ENCODE data around the gene GNAT2. TPM values are rescaled to one million over a fixed set of nuclear protein-coding genes. Genes with fewer than 3 reads are reported as not detected.

Gene GNAT2
- total and polyA plus RNA-seq, 10 of the 15 experiments (the other 5 are each of a cell fraction or from before 2014, with no cell fraction given), result 0.08 to 1.3 (median 0.41) TPM

GRCh38 chr1:109629372-109630030 lies 10.1 kb upstream of the GNAT2 start (continued):
- no peak for TF ChIP-seq POLR2A (IDR thresholded peaks at IDR 0.05; ENCODE audit: low read depth, low read length)

DNA sequence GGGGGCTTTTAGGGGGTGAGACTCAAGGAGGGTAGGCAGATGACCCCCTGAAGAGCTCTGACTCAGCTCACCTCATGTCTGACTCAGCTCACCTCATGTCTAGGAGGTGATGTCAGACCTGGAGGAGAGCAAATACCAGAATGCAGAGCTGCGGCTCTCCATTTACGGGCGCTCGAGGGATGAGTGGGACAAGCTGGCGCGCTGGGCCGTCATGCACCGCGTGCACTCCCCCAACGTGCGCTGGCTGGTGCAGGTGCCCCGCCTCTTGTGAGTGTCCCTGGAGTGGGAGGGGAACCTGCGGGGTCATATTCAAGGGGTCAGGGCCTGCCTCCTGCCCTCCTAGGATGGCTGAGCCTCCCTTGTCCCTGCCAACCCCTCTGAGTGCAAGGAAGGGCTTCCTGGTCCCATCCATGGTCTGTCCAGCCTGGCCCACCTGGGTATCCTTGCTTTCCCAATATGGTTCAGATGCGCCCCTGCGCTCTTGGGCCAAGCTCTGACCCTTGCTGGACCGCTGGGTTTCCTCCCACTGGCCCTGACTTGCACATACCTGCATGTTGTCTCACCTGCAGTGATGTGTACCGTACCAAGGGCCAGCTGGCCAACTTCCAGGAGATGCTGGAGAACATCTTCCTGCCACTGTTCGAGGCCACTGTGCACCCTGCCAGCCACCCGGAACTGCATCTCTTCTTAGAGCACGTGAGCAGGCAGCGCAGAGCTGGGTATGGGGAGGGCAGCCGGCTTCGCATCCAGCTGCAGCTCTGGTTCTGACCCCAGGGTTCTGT lies 9.3 kb upstream of the GNAT2 start:
- no peak overlapping the region for H3K9ac ChIP-seq (ENCODE audit: control insufficient read depth, insufficient read depth, low read length)
- peaks cover 8 to 29% of the 10 kb centered on the region in 2 experiments; a peak in 3 of 4 replicates for H3K36me3 ChIP-seq (ENCODE audit: control insufficient read depth in 2 of 2, insufficient read depth in 2 of 2, low read length in 1 of 2)
- POLR2A ChIA-PET, result interaction anchor here (1.5 kb wide), 1 partner anchor 83 kb away, joined by 5 read pairs; no protein-coding TSS in a partner anchor
- no peaks in the 10 kb centered on the region for H3K9me3 ChIP-seq (replicated peaks; ENCODE audit: control insufficient read depth, insufficient read depth, low read length)
- CTCF ChIA-PET, result interaction anchor here (0.6 to 6.3 kb wide), 5 partner anchors 9 to 83 kb away, joined by 3 to 75 read pairs (median 30); partner anchors contain the start of genes AMPD2, GNAI3 and GNAT2
- H3K79me2 ChIP-seq (ENCODE audit: control insufficient read depth, insufficient read depth, low read length), result peaks cover 10% of the 10 kb centered on the region
- H3K27ac ChIP-seq (ENCODE audit: control insufficient read depth, insufficient read depth), result no peak overlapping the region
- in situ Hi-C loops (cut with MboI) (no loop called here), intact Hi-C loops (cut with micrococcal nuclease; ENCODE audit: unreplicated experiment) (no loop called here)
- H3K27me3 ChIP-seq (replicated peaks in 1 of 2; ENCODE audit: control insufficient read depth in 2 of 2, insufficient read depth in 2 of 2, low read length in 1 of 2), result no peaks in the 10 kb centered on the region
- H4K20me1 ChIP-seq (ENCODE audit: control insufficient read depth, insufficient read depth), result no peaks in the 10 kb centered on the region
- peaks cover 10% of the 10 kb centered on the region for H3K4me1 ChIP-seq (ENCODE audit: control insufficient read depth, insufficient read depth, low read length)
- RAD21 ChIA-PET (ENCODE audit: unreplicated experiment), result interaction anchor here (2.6 to 4.3 kb wide), 2 partner anchors 11 to 83 kb away, joined by 15 to 59 read pairs; no protein-coding TSS in a partner anchor
- H2AFZ ChIP-seq (ENCODE audit: control insufficient read depth, low read depth, low read length), result no peak overlapping the region
- H3K4me2 ChIP-seq (ENCODE audit: control insufficient read depth, insufficient read depth), result no peak overlapping the region
- BruUV-seq (replicated peaks), result no TSS peak
- WGBS (ENCODE audit: insufficient coverage, insufficient replicate concordance, low lambda C conversion rate, missing lambda C conversion rate), result 89% methylated on average over 23 of the region's 23 CpGs
- no peak for ATAC-seq
- SMC1A ChIA-PET (ENCODE audit: uncharacterized antibody, unreplicated experiment), result interaction anchor here (1.4 to 5.4 kb wide), 3 partner anchors 15 to 83 kb away, joined by 3 to 36 read pairs (median 5); no protein-coding TSS in a partner anchor
- no peak overlapping the region for H3K4me3 ChIP-seq
- TF ChIP-seq RUNX3 (IDR thresholded peaks at IDR 0.05; ENCODE audit: low read length), result no peak
- no peak for TF ChIP-seq ATF7 (IDR thresholded peaks at IDR 0.05; ENCODE audit: low read depth)
- TF ChIP-seq NR2C1 (IDR thresholded peaks at IDR 0.05), result no peak
- no peak for TF ChIP-seq PAX8 (IDR thresholded peaks at IDR 0.05)
- no peak for TF ChIP-seq ZNF384 (IDR thresholded peaks at IDR 0.05; ENCODE audit: borderline replicate concordance, low read depth, low read length)
- TF ChIP-seq STAT3 (IDR thresholded peaks at IDR 0.05; ENCODE audit: low read depth, low read length), result no peak
- TF ChIP-seq, protein P1, sequence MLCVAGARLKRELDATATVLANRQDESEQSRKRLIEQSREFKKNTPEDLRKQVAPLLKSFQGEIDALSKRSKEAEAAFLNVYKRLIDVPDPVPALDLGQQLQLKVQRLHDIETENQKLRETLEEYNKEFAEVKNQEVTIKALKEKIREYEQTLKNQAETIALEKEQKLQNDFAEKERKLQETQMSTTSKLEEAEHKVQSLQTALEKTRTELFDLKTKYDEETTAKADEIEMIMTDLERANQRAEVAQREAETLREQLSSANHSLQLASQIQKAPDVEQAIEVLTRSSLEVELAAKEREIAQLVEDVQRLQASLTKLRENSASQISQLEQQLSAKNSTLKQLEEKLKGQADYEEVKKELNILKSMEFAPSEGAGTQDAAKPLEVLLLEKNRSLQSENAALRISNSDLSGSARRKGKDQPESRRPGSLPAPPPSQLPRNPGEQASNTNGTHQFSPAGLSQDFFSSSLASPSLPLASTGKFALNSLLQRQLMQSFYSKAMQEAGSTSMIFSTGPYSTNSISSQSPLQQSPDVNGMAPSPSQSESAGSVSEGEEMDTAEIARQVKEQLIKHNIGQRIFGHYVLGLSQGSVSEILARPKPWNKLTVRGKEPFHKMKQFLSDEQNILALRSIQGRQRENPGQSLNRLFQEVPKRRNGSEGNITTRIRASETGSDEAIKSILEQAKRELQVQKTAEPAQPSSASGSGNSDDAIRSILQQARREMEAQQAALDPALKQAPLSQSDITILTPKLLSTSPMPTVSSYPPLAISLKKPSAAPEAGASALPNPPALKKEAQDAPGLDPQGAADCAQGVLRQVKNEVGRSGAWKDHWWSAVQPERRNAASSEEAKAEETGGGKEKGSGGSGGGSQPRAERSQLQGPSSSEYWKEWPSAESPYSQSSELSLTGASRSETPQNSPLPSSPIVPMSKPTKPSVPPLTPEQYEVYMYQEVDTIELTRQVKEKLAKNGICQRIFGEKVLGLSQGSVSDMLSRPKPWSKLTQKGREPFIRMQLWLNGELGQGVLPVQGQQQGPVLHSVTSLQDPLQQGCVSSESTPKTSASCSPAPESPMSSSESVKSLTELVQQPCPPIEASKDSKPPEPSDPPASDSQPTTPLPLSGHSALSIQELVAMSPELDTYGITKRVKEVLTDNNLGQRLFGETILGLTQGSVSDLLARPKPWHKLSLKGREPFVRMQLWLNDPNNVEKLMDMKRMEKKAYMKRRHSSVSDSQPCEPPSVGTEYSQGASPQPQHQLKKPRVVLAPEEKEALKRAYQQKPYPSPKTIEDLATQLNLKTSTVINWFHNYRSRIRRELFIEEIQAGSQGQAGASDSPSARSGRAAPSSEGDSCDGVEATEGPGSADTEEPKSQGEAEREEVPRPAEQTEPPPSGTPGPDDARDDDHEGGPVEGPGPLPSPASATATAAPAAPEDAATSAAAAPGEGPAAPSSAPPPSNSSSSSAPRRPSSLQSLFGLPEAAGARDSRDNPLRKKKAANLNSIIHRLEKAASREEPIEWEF (IDR thresholded peaks at IDR 0.05; ENCODE audit: insufficient replicate concordance, low read depth, low read length), result no peak
- no peak for TF ChIP-seq JUNB (IDR thresholded peaks at IDR 0.05)
- TF ChIP-seq NR2C2 (IDR thresholded peaks at IDR 0.05; ENCODE audit: borderline replicate concordance, control insufficient read depth, insufficient read length, low read depth), result no peak
- TF ChIP-seq NRF1 (conservative IDR thresholded peaks at IDR 0.05; ENCODE audit: low read depth, low read length), result no peak
- no peak for TF ChIP-seq TCF12 (IDR thresholded peaks at IDR 0.05; ENCODE audit: low read depth, low read length)
- no peak for TF ChIP-seq SUPT20H (IDR thresholded peaks at IDR 0.05; ENCODE audit: borderline replicate concordance, control insufficient read depth, low read depth, low read length)
- no peak for TF ChIP-seq SPI1 (IDR thresholded peaks at IDR 0.05; ENCODE audit: borderline replicate concordance, insufficient read depth, low read depth, low read length)
- no peak for TF ChIP-seq MEF2B (IDR thresholded peaks at IDR 0.05; ENCODE audit: partially characterized antibody, poor library complexity, severe bottlenecking)
- DNase-seq (ENCODE audit: low read depth, low spot score), result no peak
- no peak for FAIRE-seq

Measured in GM12878 (cell line).